ENCODE results near the gene RNF214.
"Not testable (repeated sequence)": the region's sequence is repeated elsewhere in the genome, so short reads cannot be mapped to it uniquely, and the experiment has no call there.

The RNF214 gene

GRCh38 chr11:117202386-117203068 is 29.9 kb upstream of the RNF214 start:
- H3K4me1 Mint-ChIP-seq, result no peaks in the 10 kb centered on the region
- CTCF ChIA-PET, result no interaction called here
- no peaks in the 10 kb centered on the region for H3K27me3 Mint-ChIP-seq
- H3K4me3 Mint-ChIP-seq, result no peak overlapping the region
- H3K27ac Mint-ChIP-seq, result peak overlapping the region; percentile 28
- no peaks in the 10 kb centered on the region for H3K9me3 Mint-ChIP-seq
- DNase-seq, result no peak
- peaks cover 20% of the 10 kb centered on the region for H3K36me3 Mint-ChIP-seq

GRCh38 chr11:117203069-117203407 is 29.4 kb upstream of the RNF214 start:
- H3K4me1 Mint-ChIP-seq, result no peaks in the 10 kb centered on the region
- no peak for DNase-seq
- peaks cover 20% of the 10 kb centered on the region for H3K36me3 Mint-ChIP-seq
- H3K27me3 Mint-ChIP-seq, result no peaks in the 10 kb centered on the region
- no peak overlapping the region for H3K4me3 Mint-ChIP-seq
- no peaks in the 10 kb centered on the region for H3K9me3 Mint-ChIP-seq
- CTCF ChIA-PET, result no interaction called here
- H3K27ac Mint-ChIP-seq, result peak overlapping the region; percentile 16

DNA sequence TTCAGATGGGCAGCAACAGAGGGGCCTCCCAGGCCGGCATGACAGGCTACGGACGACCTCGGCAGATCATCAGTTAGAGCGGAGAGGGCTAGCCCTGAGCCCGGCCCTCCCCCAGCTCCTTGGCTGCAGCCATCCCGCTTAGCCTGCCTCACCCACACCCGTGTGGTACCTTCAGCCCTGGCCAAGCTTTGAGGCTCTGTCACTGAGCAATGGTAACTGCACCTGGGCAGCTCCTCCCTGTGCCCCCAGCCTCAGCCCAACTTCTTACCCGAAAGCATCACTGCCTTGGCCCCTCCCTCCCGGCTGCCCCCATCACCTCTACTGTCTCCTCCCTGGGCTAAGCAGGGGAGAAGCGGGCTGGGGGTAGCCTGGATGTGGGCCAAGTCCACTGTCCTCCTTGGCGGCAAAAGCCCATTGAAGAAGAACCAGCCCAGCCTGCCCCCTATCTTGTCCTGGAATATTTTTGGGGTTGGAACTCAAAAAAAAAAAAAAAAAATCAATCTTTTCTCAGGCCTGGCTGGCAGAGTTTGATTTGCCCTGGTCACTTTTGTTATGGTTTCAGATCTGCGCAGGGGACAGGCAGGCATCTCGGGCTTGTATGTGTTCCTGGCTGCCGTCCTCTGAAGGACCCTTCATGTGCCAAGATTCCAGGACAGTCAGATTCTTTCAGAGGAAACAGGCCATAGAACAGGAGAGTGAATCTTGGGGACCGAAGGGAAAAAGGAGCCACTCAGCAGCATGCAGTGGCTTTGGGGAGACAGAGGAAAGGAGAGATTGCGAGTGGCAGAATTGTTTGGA is 28.0 kb upstream of the RNF214 start:
- CTCF ChIA-PET, result no interaction called here
- Mint-ChIP-seq H3K27me3 (peaks cover 3% of the 10 kb centered on the region), H3K36me3 (peaks cover 20% of the 10 kb centered on the region), H3K27ac (peak overlapping the region; percentile 78), H3K4me1 (no peaks in the 10 kb centered on the region), H3K9me3 (no peaks in the 10 kb centered on the region), H3K4me3 (no peak overlapping the region)
- no peak for DNase-seq

- Mint-ChIP-seq H3K27ac (peak overlapping the region; percentile 37), H3K27me3 (peaks cover 3% of the 10 kb centered on the region), H3K36me3 (peaks cover 24% of the 10 kb centered on the region), H3K4me3 (no peak overlapping the region), H3K9me3 (no peaks in the 10 kb centered on the region), H3K4me1 (no peaks in the 10 kb centered on the region)
- CTCF ChIA-PET, result no interaction called here
- DNase-seq, result no peak
Observed at GRCh38 chr11:117205211-117205818, 27.2 kb upstream of the RNF214 start.

- H3K27me3 Mint-ChIP-seq, H3K4me1 Mint-ChIP-seq, DNase-seq, H3K4me3 Mint-ChIP-seq, CTCF ChIA-PET, H3K27ac Mint-ChIP-seq, H3K9me3 Mint-ChIP-seq: not testable (repeated sequence)
- peaks cover 30% of the 10 kb centered on the region for H3K36me3 Mint-ChIP-seq
Observed at GRCh38 chr11:117206111-117206510, 26.4 kb upstream of the RNF214 start.

- peaks cover 35% of the 10 kb centered on the region for H3K36me3 Mint-ChIP-seq
- DNase-seq, H3K27me3 Mint-ChIP-seq, CTCF ChIA-PET, H3K4me1 Mint-ChIP-seq, H3K9me3 Mint-ChIP-seq, H3K27ac Mint-ChIP-seq, H3K4me3 Mint-ChIP-seq: not testable (repeated sequence)
Observed at GRCh38 chr11:117206859-117207258, 25.6 kb upstream of the RNF214 start.

DNA sequence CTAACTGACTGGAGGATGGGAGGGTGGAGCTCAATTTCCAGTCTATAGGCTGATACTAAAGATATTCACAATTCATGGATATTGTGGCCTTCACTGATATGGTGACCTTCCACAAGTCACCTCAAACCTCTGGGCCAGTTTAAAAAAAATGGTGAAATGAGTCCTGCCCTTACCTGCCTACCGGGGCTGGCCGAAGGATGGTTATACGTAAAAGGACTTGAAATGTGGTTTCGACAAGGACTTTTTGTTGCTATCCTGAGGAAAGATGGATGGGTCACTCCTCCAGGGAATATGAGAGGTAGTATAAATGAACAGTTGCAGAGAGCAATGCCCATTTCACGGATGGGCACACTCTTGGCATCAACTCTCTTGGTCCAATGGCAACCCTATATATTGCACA is 25.0 kb upstream of the RNF214 start:
- H3K27ac Mint-ChIP-seq, CTCF ChIA-PET, H3K27me3 Mint-ChIP-seq: not testable (repeated sequence)

DNA sequence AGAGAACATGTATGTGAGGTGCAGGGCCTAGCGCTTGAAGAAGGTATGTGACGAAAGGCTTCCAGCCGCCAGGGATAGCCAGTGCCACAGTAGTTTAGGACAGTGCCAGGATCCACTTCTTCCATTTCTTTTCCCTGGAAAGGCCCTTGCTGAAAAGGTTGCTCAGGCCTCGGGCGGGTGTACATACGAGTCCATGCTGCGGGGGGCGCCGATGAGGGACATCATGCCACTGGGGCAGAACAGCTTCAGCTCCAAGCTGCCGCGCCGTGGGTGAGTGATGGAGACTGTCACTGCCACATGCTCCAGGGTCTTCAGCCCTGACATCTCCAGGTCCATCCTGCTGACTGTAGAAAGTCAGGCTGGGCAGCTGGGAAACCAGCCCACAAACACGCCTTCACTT is 23.8 kb upstream of the RNF214 start:
- peaks cover 44% of the 10 kb centered on the region for H3K36me3 Mint-ChIP-seq
- DNase-seq, H3K4me1 Mint-ChIP-seq, H3K27ac Mint-ChIP-seq, CTCF ChIA-PET, H3K4me3 Mint-ChIP-seq, H3K27me3 Mint-ChIP-seq, H3K9me3 Mint-ChIP-seq: not testable (repeated sequence)

More for the DNA sequence above, 25.0 kb upstream of the RNF214 start:
- not testable (repeated sequence) for H3K4me3 Mint-ChIP-seq, DNase-seq, H3K4me1 Mint-ChIP-seq, H3K9me3 Mint-ChIP-seq
- H3K36me3 Mint-ChIP-seq, result peaks cover 38% of the 10 kb centered on the region

GRCh38 chr11:117209351-117210125 is 22.9 kb upstream of the RNF214 start:
- H3K27me3 Mint-ChIP-seq, H3K9me3 Mint-ChIP-seq, H3K27ac Mint-ChIP-seq, H3K4me3 Mint-ChIP-seq, DNase-seq, H3K4me1 Mint-ChIP-seq, CTCF ChIA-PET: not testable (repeated sequence)
- peaks cover 45% of the 10 kb centered on the region for H3K36me3 Mint-ChIP-seq

DNA sequence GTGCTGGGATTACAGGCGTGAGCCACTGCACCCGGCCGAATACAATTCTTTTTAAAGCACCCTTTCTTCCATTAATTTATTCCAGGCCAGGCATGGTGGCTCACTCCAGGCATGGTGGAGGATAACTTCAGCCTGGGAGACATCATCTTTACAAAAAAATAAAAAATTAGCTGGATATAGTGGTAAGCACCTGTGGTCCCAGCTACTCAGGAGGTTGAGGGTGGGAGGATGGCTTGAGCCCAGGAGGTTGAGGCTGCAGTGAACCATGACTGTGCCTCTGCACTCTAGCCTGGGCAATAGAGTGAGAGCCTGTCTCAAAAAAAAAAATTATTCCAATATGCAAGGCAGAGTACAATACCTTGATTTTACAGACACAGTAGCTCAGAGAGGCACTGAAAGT is 21.9 kb upstream of the RNF214 start:
- peaks cover 3% of the 10 kb centered on the region for H3K27me3 Mint-ChIP-seq
- H3K4me1 Mint-ChIP-seq, result no peaks in the 10 kb centered on the region
- DNase-seq, result no peak
- peaks cover 40% of the 10 kb centered on the region for H3K36me3 Mint-ChIP-seq
- H3K4me3 Mint-ChIP-seq, result no peak overlapping the region
- no peak overlapping the region for H3K27ac Mint-ChIP-seq
- CTCF ChIA-PET, result interaction anchor here (0.7 kb wide), 1 partner anchor 32 kb away, joined by 3 read pairs; the partner anchor contains the start of gene SIDT2
- H3K9me3 Mint-ChIP-seq, result no peaks in the 10 kb centered on the region

DNA sequence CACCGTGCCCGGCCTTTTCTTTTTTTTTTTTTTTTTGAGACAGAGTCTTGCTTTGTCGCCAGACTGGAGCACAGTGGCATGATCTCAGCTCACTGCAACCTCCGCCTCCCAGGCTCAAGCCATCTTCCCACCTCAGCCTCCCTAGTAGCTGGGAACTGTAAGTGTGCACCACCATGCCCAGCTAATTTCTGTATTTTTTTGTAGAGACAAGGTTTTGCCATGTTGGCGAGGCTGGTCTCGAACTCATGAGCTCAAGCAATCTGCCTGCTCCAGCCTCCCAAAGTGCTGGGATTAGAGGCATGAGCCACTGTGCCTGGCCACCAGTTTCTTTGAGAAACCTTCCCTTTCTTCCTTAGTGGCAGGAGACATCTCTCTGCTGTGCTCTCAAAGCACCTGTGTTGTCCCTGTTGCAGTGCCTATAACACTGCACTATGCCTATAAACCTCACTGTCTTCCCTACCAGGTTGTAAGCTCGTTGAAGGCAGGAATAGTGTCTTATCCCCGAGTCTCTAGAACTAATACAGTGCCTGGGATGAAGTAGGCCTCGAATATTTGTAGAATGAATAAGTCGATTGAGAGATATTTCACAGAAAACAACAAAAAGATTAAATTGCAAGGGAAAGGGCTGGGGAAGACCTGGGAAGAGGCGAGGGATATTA is 19.6 kb upstream of the RNF214 start:
- Mint-ChIP-seq H3K4me1 (no peaks in the 10 kb centered on the region), H3K27ac (no peak overlapping the region), H3K9me3 (no peaks in the 10 kb centered on the region), H3K36me3 (peaks cover 54% of the 10 kb centered on the region), H3K4me3 (no peak overlapping the region), H3K27me3 (peaks cover 3% of the 10 kb centered on the region)
- DNase-seq, result no peak
- CTCF ChIA-PET, result no interaction called here

DNA sequence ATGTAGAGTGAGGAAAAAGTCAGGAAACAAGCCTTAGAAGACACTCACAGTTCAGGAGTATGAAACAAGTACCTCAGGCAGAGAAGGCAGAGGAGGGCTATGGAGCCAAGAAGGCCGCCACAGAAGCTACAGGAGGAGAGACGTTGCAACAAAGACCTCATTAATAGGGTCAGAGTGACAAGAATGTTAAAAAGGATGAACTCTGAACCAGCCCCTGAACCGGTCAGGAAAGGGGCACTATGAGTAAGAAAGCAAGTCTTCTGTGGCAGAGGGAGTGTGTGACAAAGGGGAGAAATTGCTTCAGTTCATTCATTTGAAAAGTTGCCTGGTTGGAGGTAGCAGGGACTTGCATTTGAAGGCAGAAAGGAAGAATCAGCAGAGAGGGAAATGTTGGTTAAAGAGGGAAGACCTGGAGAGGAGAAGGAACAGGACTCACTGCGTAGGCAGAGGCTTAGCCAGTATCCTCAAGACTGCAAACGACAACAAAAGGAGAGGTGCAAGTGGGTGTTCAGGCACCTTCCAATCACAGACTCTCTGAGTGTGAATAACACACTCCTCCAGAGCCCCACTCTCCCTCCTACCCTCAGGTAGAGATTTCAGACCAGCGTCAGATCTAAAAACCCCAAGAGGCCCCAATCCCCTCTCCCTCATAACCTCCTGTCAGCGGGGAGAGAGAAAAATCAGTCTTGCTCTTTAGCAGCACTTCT is 17.9 kb upstream of the RNF214 start:
- Mint-ChIP-seq H3K27me3 (no peaks in the 10 kb centered on the region), H3K4me3 (no peak overlapping the region), H3K27ac (no peak overlapping the region), H3K9me3 (no peaks in the 10 kb centered on the region), H3K4me1 (no peaks in the 10 kb centered on the region), H3K36me3 (peaks cover 70% of the 10 kb centered on the region)
- CTCF ChIA-PET, result no interaction called here
- peak; percentile 6 for DNase-seq

GRCh38 chr11:117217141-117218084 is 15.1 kb upstream of the RNF214 start:
- Mint-ChIP-seq H3K9me3 (no peaks in the 10 kb centered on the region), H3K4me3 (no peak overlapping the region), H3K4me1 (peaks cover 2% of the 10 kb centered on the region), H3K27me3 (no peaks in the 10 kb centered on the region), H3K27ac (no peak overlapping the region), H3K36me3 (peaks cover 75% of the 10 kb centered on the region)
- CTCF ChIA-PET, result interaction anchor here (1.1 to 1.5 kb wide), 2 partner anchors 9 kb away, joined by 4 to 8 read pairs; no protein-coding TSS in a partner anchor
- DNase-seq, result no peak

Data from activated naive CD4-positive, alpha-beta T cell treated with anti-CD3 and anti-CD28 coated beads, Interleukin-2, amount 10 ng/mL, durations not matched to agents 7 days and 5 days (primary cell).